A549 (cell line): ENCODE measurements around the gene RRAS2. TPM values are rescaled to one million over a fixed set of nuclear protein-coding genes. Genes with fewer than 3 reads are reported as not detected.

Experiments used
- ATAC-seq, 2 experiments: fragments of 200-7000 bp in 1 of 2; fragments of >200 bp in 1 of 2; cut with Nextera tagmentation in 1 of 2; cut with Tn5 transposase in 1 of 2; 3 replicates each; pipeline versions ENCODE4 v1.8.0 to v1.9.1; 2018 to 2020; ENCODE audit warnings: mild to moderate bottlenecking in 1 of 2, moderate library complexity in 1 of 2
- CTCF ChIA-PET: fragments of 300-600 bp; sonication (Branson Sonifier 250); formaldehyde crosslinking; extraction: SDS; loops from one replicate; lab custom pipeline; 2021; ENCODE audit warnings: antibody characterized with exemption, inconsistent platforms; lab: Yijun Ruan, JAX
- POLR2A ChIA-PET: fragments of 350-600 bp; formaldehyde crosslinking; extraction: SDS; loops from one replicate; lab custom pipeline; 2021; ENCODE audit warnings: antibody characterized with exemption, inconsistent platforms; lab: Yijun Ruan, JAX
- DNase-seq, 2 experiments: peaks; one replicate each; pipeline versions ENCODE4 v3.0.0 to v3.0.0-alpha.2; 2011 to 2016; ENCODE audit warnings: low read depth in 1 of 2, low spot score in 1 of 2
- FAIRE-seq: peaks from 2 replicates; lab custom pipeline; 2011; peaks lifted over from hg19 to GRCh38; lab: Jason Lieb, UNC
- H3K27ac ChIP-seq, 2 experiments: fragments of >200 bp; sonication (Bioruptor Twin); formaldehyde crosslinking; 3 replicates each; pipeline ENCODE4 v1.5.1; 2016 to 2017
- H3K4me1 ChIP-seq: fragments of >200 bp; sonication (Bioruptor Twin); formaldehyde crosslinking; 3 replicates; pipeline ENCODE4 v1.6.1; 2016
- H3K4me2 ChIP-seq: fragments of >200 bp; sonication (Bioruptor Twin); formaldehyde crosslinking; 3 replicates; pipeline ENCODE4 v1.6.1; 2016
- H3K4me3 ChIP-seq: fragments of >200 bp; sonication (Bioruptor Twin); formaldehyde crosslinking; 3 replicates; pipeline ENCODE4 v1.5.1; 2016
- H3K9me3 ChIP-seq: fragments of >200 bp; sonication (Bioruptor Twin); formaldehyde crosslinking; 3 replicates; pipeline ENCODE4 v1.6.1; 2016
- CHD2 ChIP-seq: fragments of 150-350 bp; IDR thresholded peaks from 2 replicates; pipeline ENCODE4 v1.6.1; 2014; ENCODE audit warnings: low read length; ENCODE audit not compliant: partially characterized antibody
- CHD4 ChIP-seq: fragments of 200-600 bp; sonication (generic); IDR thresholded peaks from 2 replicates; pipeline ENCODE4 v1.6.1; 2016; ENCODE audit warnings: antibody characterized with exemption, mild to moderate bottlenecking, borderline replicate concordance
- EHF ChIP-seq: fragments of 250-450 bp; sonication (Bioruptor Pico); IDR thresholded peaks from 2 replicates; pipeline ENCODE4 v1.5.0; 2020; ENCODE audit warnings: mild to moderate bottlenecking
- ELK1 ChIP-seq: fragments of 150-350 bp; IDR thresholded peaks from 2 replicates; pipeline ENCODE4 v1.6.1; 2014; ENCODE audit warnings: low read depth, mild to moderate bottlenecking, low read length
- FOXS1 ChIP-seq: fragments of 250-450 bp; sonication (Bioruptor Pico); IDR thresholded peaks from 2 replicates; pipeline ENCODE4 v1.5.0; 2020; ENCODE audit warnings: mild to moderate bottlenecking, moderate library complexity
- HDAC2 ChIP-seq: fragments of 200-600 bp; sonication (generic); IDR thresholded peaks from 2 replicates; pipeline ENCODE4 v1.6.1; 2016
- HES2 ChIP-seq: fragments of >200 bp; sonication (Bioruptor Twin); formaldehyde crosslinking; IDR thresholded peaks from 2 replicates; pipeline ENCODE4 v1.6.1; 2016
- HMGXB4 ChIP-seq: fragments of 250-450 bp; sonication (Bioruptor Pico); IDR thresholded peaks from 2 replicates; pipeline ENCODE4 v1.5.0; 2021; ENCODE audit warnings: mild to moderate bottlenecking, moderate library complexity, borderline replicate concordance
- HOXB13 ChIP-seq: fragments of 250-450 bp; sonication (Bioruptor Pico); IDR thresholded peaks from 2 replicates; pipeline ENCODE4 v1.5.0; 2020; ENCODE audit warnings: low read depth, mild to moderate bottlenecking, moderate library complexity
- KDM5A ChIP-seq: fragments of 200-600 bp; sonication (generic); IDR thresholded peaks from 2 replicates; pipeline ENCODE4 v1.6.1; 2016; ENCODE audit warnings: antibody characterized with exemption, mild to moderate bottlenecking
- MAFK ChIP-seq: fragments of 450-650 bp; IDR thresholded peaks from 2 replicates; pipeline ENCODE4 v1.6.1; 2014; ENCODE audit not compliant: partially characterized antibody
- NFE2L2 ChIP-seq: fragments of 150-350 bp; conservative IDR thresholded peaks from 2 replicates; pipeline ENCODE4 v1.6.1; 2014; ENCODE audit warnings: low read length
- PBX3 ChIP-seq: IDR thresholded peaks from 2 replicates; pipeline ENCODE4 v1.6.1; 2012
- PHF8 ChIP-seq: fragments of 200-600 bp; sonication (generic); IDR thresholded peaks from 2 replicates; pipeline ENCODE4 v1.6.1; 2016; ENCODE audit warnings: low read depth, mild to moderate bottlenecking, antibody characterized with exemption, moderate library complexity, borderline replicate concordance
- POLR2AphosphoS2 ChIP-seq: conservative IDR thresholded peaks from 2 replicates; pipeline ENCODE4 v1.6.1; 2012; ENCODE audit warnings: low read length, improper control_type of control experiment, inconsistent platforms
- RAD21 ChIP-seq, 2 experiments: fragments of >200 bp in 1 of 2; sonication (Bioruptor Twin) in 1 of 2; formaldehyde crosslinking in 1 of 2; IDR thresholded peaks in 1 of 2; conservative IDR thresholded peaks in 1 of 2; 2 replicates in 1 of 2; 3 replicates in 1 of 2; pipeline ENCODE4 v1.6.1; 2012 to 2018; ENCODE audit warnings: inconsistent platforms in 1 of 2
- RARB ChIP-seq: fragments of 250-450 bp; sonication (Bioruptor Pico); IDR thresholded peaks from 2 replicates; pipeline ENCODE4 v1.8.0; 2021; ENCODE audit warnings: mild to moderate bottlenecking, moderate library complexity
- REST ChIP-seq: fragments of 200-600 bp; sonication (generic); IDR thresholded peaks from 2 replicates; pipeline ENCODE4 v1.6.1; 2016; ENCODE audit warnings: antibody characterized with exemption, mild to moderate bottlenecking, moderate library complexity
- SREBF2 ChIP-seq: fragments of 450-650 bp; IDR thresholded peaks from 2 replicates; pipeline ENCODE4 v1.6.1; 2014; ENCODE audit warnings: mild to moderate bottlenecking, moderate library complexity
- TFCP2L1 ChIP-seq: fragments of 250-450 bp; sonication (Bioruptor Pico); IDR thresholded peaks from 2 replicates; pipeline ENCODE4 v1.5.0; 2021; ENCODE audit warnings: mild to moderate bottlenecking
- TP53 ChIP-seq: fragments of 250-450 bp; sonication (Bioruptor Pico); IDR thresholded peaks from 2 replicates; pipeline ENCODE4 v1.5.0; 2021; ENCODE audit warnings: mild to moderate bottlenecking, moderate library complexity
- ZC3H11A ChIP-seq: fragments of 450-650 bp; IDR thresholded peaks from 2 replicates; pipeline ENCODE4 v1.6.1; 2014; ENCODE audit warnings: antibody characterized with exemption, mild to moderate bottlenecking
- ZFP36 ChIP-seq: fragments of 450-650 bp; IDR thresholded peaks from 2 replicates; pipeline ENCODE4 v1.6.1; 2014; ENCODE audit warnings: borderline replicate concordance; ENCODE audit not compliant: partially characterized antibody
- ZNF302 ChIP-seq: fragments of 250-450 bp; sonication (Bioruptor Pico); IDR thresholded peaks from 2 replicates; pipeline ENCODE4 v1.9.0; 2021; ENCODE audit warnings: inconsistent platforms, mild to moderate bottlenecking, moderate library complexity
- WGBS: methylation state at CpG from one replicate; pipeline ENCODE4 v1.1.6; 2017; ENCODE audit errors: missing lambda C conversion rate; 5-methylcytosine and 5-hydroxymethylcytosine counted together
- polyA plus RNA-seq, 4 experiments: library from polyadenylated mRNA; depleted of rRNA in 3 of 4; stranded (reverse); fragments of >200 nt; fragmentation: RNase III in 1 of 4; extraction: RNeasy Plus Mini Kit Qiagen cat#74134 plus additional on column Dnase treatment in 1 of 4; gene quantifications; 2 replicates in 3 of 4; 3 replicates in 1 of 4; pipeline ENCODE4 v1.2.3, GENCODE V29; 2011 to 2017

Gene RRAS2
- polyA plus RNA-seq, 2 of the 4 experiments (the other 2 are of a cell fraction): 37.9 to 48.2 TPM

GRCh38 chr11:14315130-14315529 lies 43.9 kb downstream of the RRAS2 start:
- H3K9me3 ChIP-seq: no peaks in the 10 kb centered on the region
- H3K4me3 ChIP-seq: no peak overlapping the region
- POLR2A ChIA-PET: no interaction called here
- ATAC-seq (no peak), DNase-seq (no peak), FAIRE-seq (no peak)
- peaks cover 41% of the 10 kb centered on the region for H3K4me1 ChIP-seq
- TF ChIP-seq ZNF302 (CRISPR knock-in tag) (no peak), NFE2L2 (no peak), SREBF2 (no peak), ZC3H11A (no peak), MAFK (peak; percentile 4), KDM5A (no peak), TP53 (CRISPR knock-in tag) (no peak)
- no peak overlapping the region for H3K27ac ChIP-seq
- CTCF ChIA-PET: interaction anchor here (0.8 to 5.8 kb wide), 3 partner anchors 13 to 139 kb away, joined by 3 to 29 read pairs (median 4); no protein-coding TSS in a partner anchor
- 86% methylated on average over 2 of the region's 2 CpGs for WGBS
- H3K4me2 ChIP-seq: no peak overlapping the region

GRCh38 chr11:14314127-14314526 lies 44.9 kb downstream of the RRAS2 start:
- DNase-seq (no peak), FAIRE-seq (no peak), ATAC-seq (no peak)
- ChIA-PET POLR2A (no interaction called here), CTCF (interaction anchor here (0.9 to 5.8 kb wide), 2 partner anchors 12 to 103 kb away, joined by 3 to 29 read pairs; no protein-coding TSS in a partner anchor)
- no peak overlapping the region for H3K4me3 ChIP-seq
- peaks cover 43% of the 10 kb centered on the region for H3K4me1 ChIP-seq
- no peak overlapping the region for H3K27ac ChIP-seq
- no peaks in the 10 kb centered on the region for H3K9me3 ChIP-seq
- WGBS: 91% methylated on average over 2 of the region's 2 CpGs
- no peak overlapping the region for H3K4me2 ChIP-seq
- TF ChIP-seq FOXS1 (no peak), PBX3 (no peak), TFCP2L1 (CRISPR knock-in tag) (no peak), NFE2L2 (no peak), CHD2 (no peak), RARB (CRISPR knock-in tag) (no peak), SREBF2 (no peak), EHF (CRISPR knock-in tag) (no peak), PHF8 (no peak), CHD4 (no peak), ZFP36 (no peak), HES2 (no peak), ELK1 (no peak)

GRCh38 chr11:14312736-14313438 lies 46.1 kb downstream of the RRAS2 start:
- Histone ChIP-seq H3K4me1 (peaks cover 43% of the 10 kb centered on the region), H3K4me2 (peak overlapping the region; percentile 44; the same call in 2 of the 3 replicates), H3K4me3 (no peak overlapping the region), H3K27ac (no peak overlapping the region), H3K9me3 (no peaks in the 10 kb centered on the region)
- WGBS: 67% methylated on average over 4 of the region's 4 CpGs
- POLR2A ChIA-PET: no interaction called here
- ATAC-seq: no peak
- CTCF ChIA-PET: interaction anchor here (5.8 kb wide), 1 partner anchor 11 kb away, joined by 29 read pairs; no protein-coding TSS in a partner anchor
- FAIRE-seq: no peak
- no peak for DNase-seq
- no peak for TF ChIP-seq RAD21 (conservative IDR thresholded peaks at IDR 0.05 in 1 of 2, IDR thresholded peaks at IDR 0.05 in 1 of 2)
- TF ChIP-seq NFE2L2: no peak
- no peak for TF ChIP-seq EHF (CRISPR knock-in tag)
- TF ChIP-seq HDAC2: no peak
- TF ChIP-seq ZFP36: no peak
- TF ChIP-seq HOXB13: no peak
- TF ChIP-seq POLR2AphosphoS2: no peak
- no peak for TF ChIP-seq MAFK
- TF ChIP-seq HMGXB4 (CRISPR knock-in tag): no peak
- TF ChIP-seq REST: no peak
